HEK293 (cell line): Measurements from ENCODE around the gene ATP6V0C.

Experiments used
- CTCF ChIP-seq: fragments of 450-650 bp; formaldehyde crosslinking; IDR thresholded peaks from 2 replicates; pipeline ENCODE4 v1.5.1; 2016; ENCODE audit warnings: missing biosample characterization, missing genetic modification characterization
- EGR2 ChIP-seq: fragments of 450-650 bp; formaldehyde crosslinking; IDR thresholded peaks from 2 replicates; pipeline ENCODE4 v1.5.1; 2016; ENCODE audit warnings: low read depth, missing biosample characterization, missing genetic modification characterization
- MYNN ChIP-seq: fragments of 450-650 bp; formaldehyde crosslinking; IDR thresholded peaks from 2 replicates; pipeline ENCODE4 v1.5.1; 2016; ENCODE audit warnings: missing biosample characterization, missing genetic modification characterization, borderline replicate concordance
- REST ChIP-seq: fragments of 450-650 bp; formaldehyde crosslinking; IDR thresholded peaks from 2 replicates; pipeline ENCODE4 v1.5.1; 2016; ENCODE audit warnings: missing biosample characterization, missing genetic modification characterization
- YY1 ChIP-seq: fragments of 450-650 bp; formaldehyde crosslinking; IDR thresholded peaks from 2 replicates; pipeline ENCODE4 v1.5.1; 2018; ENCODE audit warnings: missing biosample characterization, missing genetic modification characterization
- ZFP3 ChIP-seq: fragments of 450-650 bp; formaldehyde crosslinking; IDR thresholded peaks from 2 replicates; pipeline ENCODE4 v1.5.1; 2016; ENCODE audit warnings: low read depth, missing biosample characterization, missing genetic modification characterization
- ZNF133 ChIP-seq: fragments of 450-650 bp; formaldehyde crosslinking; IDR thresholded peaks from 2 replicates; pipeline ENCODE4 v1.5.1; 2016; ENCODE audit warnings: missing biosample characterization, missing genetic modification characterization
- ZNF155 ChIP-seq: fragments of 450-650 bp; formaldehyde crosslinking; IDR thresholded peaks from 2 replicates; pipeline ENCODE4 v1.5.1; 2016; ENCODE audit warnings: missing biosample characterization, missing genetic modification characterization
- ZNF248 ChIP-seq: fragments of 450-650 bp; formaldehyde crosslinking; IDR thresholded peaks from 2 replicates; pipeline ENCODE4 v1.5.1; 2017; ENCODE audit warnings: missing biosample characterization, missing genetic modification characterization
- ZNF280D ChIP-seq: fragments of 450-650 bp; formaldehyde crosslinking; IDR thresholded peaks from 2 replicates; pipeline ENCODE4 v1.5.1; 2016; ENCODE audit warnings: missing biosample characterization, missing genetic modification characterization
- ZNF292 ChIP-seq: fragments of 450-650 bp; formaldehyde crosslinking; IDR thresholded peaks from 2 replicates; pipeline ENCODE4 v1.5.1; 2016; ENCODE audit warnings: low read depth, missing biosample characterization, missing genetic modification characterization, borderline replicate concordance
- ZNF707 ChIP-seq: fragments of 450-650 bp; formaldehyde crosslinking; IDR thresholded peaks from 2 replicates; pipeline ENCODE4 v1.5.1; 2016; ENCODE audit warnings: missing biosample characterization, missing genetic modification characterization
- ZNF792 ChIP-seq: fragments of 450-650 bp; formaldehyde crosslinking; IDR thresholded peaks from 2 replicates; pipeline ENCODE4 v1.5.1; 2016; ENCODE audit warnings: missing biosample characterization, missing genetic modification characterization
- ZSCAN18 ChIP-seq: fragments of 450-650 bp; formaldehyde crosslinking; IDR thresholded peaks from 2 replicates; pipeline ENCODE4 v1.5.1; 2016; ENCODE audit warnings: missing biosample characterization, missing genetic modification characterization

GRCh38 chr16:2507665-2508064 lies 6.1 kb upstream of the ATP6V0C start:
- TF ChIP-seq CTCF (tag by site-specific recombination), result no peak
- no peak for TF ChIP-seq ZNF792
- TF ChIP-seq ZNF133, result no peak
- no peak for TF ChIP-seq REST (tag by site-specific recombination)
- no peak for TF ChIP-seq EGR2 (tag by site-specific recombination)
- TF ChIP-seq ZSCAN18 (tag by site-specific recombination), result no peak
- no peak for TF ChIP-seq ZNF248
- TF ChIP-seq YY1 (tag by site-specific recombination), result no peak
- TF ChIP-seq MYNN (tag by site-specific recombination), result no peak
- TF ChIP-seq ZNF155 (tag by site-specific recombination), result no peak
- TF ChIP-seq ZNF292 (tag by site-specific recombination), result no peak
- TF ChIP-seq ZFP3, result no peak
- TF ChIP-seq ZNF280D (tag by site-specific recombination), result no peak
- TF ChIP-seq ZNF707 (tag by site-specific recombination), result no peak
